Aorta (tissue), 5 donors: Measurements from ENCODE around the gene EHD4. TPM values are rescaled to one million over a fixed set of nuclear protein-coding genes. Genes with fewer than 3 reads are reported as not detected.

ENCODE experiments used
- ATAC-seq: fragments of 200-7000 bp; cut with Tn5 transposase; one replicate; pipeline ENCODE4 v1.9.1; 2022; ENCODE audit warnings: moderate library complexity; ENCODE audit not compliant: low FRiP score
- DNase-seq, 2 donors: peaks; one replicate each; pipeline ENCODE4 v3.0.0-alpha.2; 2020
- H3K27ac ChIP-seq, 2 donors: one replicate each; pipeline ENCODE4 v1.5.1; 2013; ENCODE audit warnings: low read length in 2 of 2, mild to moderate bottlenecking in 2 of 2, moderate library complexity in 2 of 2, control low read depth in 1 of 2, inconsistent platforms in 1 of 2, low read depth in 1 of 2
- H3K27me3 ChIP-seq, 2 donors: one replicate each; pipeline ENCODE4 v1.6.1; 2013; ENCODE audit warnings: control low read depth in 1 of 2, low read length in 1 of 2, mild to moderate bottlenecking in 1 of 2, moderate library complexity in 1 of 2; ENCODE audit not compliant: insufficient read depth in 2 of 2, control insufficient read depth in 1 of 2
- H3K36me3 ChIP-seq, 2 donors: one replicate each; pipeline ENCODE4 v1.6.1; 2013; ENCODE audit warnings: control low read depth in 1 of 2, low read length in 1 of 2, mild to moderate bottlenecking in 1 of 2; ENCODE audit not compliant: insufficient read depth in 2 of 2, control insufficient read depth in 1 of 2
- H3K4me1 ChIP-seq, 2 donors: one replicate each; pipeline ENCODE4 v1.6.1; 2013; ENCODE audit warnings: low read length in 2 of 2, control low read depth in 1 of 2, mild to moderate bottlenecking in 1 of 2, moderate library complexity in 1 of 2; ENCODE audit not compliant: insufficient read depth in 2 of 2, control insufficient read depth in 1 of 2
- H3K4me3 ChIP-seq, 2 donors: one replicate each; pipeline ENCODE4 v1.5.1; 2013; ENCODE audit warnings: low read length in 2 of 2, control low read depth in 1 of 2, mild to moderate bottlenecking in 1 of 2
- H3K9me3 ChIP-seq: one replicate; pipeline ENCODE4 v1.6.1; 2013; ENCODE audit warnings: mild to moderate bottlenecking, low read length; ENCODE audit not compliant: control insufficient read depth
- WGBS, 2 donors: extraction: QIAGEN DNeasy Blood & Tissue Kit; methylation state at CpG; one replicate each; pipeline ENCODE4 v1.1.7; 2013; 5-methylcytosine and 5-hydroxymethylcytosine counted together
- intact Hi-C, 2 donors: fragments of 100-400 bp; cut with DNase I; formaldehyde crosslinking; loops; one replicate each; pipeline versions ENCODE4 v1.14.2 to v1.15.0; 2022
- polyA plus RNA-seq, 2 donors: library from polyadenylated mRNA; stranded (reverse); fragments of 200-250 nt; gene quantifications; one replicate each; pipeline ENCODE4 v1.2.3, GENCODE V29; 2013
- total RNA-seq, 2 donors: library from RNA; stranded (reverse); fragmentation: NEBNext Ultra II Directional; extraction: Animal tissue kit (Norgen Biotek cat#: 25700); gene quantifications; one replicate each; pipeline ENCODE4 v1.2.1, GENCODE V29; 2021
- donor health status: healthy with polysubstance abuse.
- donor health status: Bipolar disorder and iron deficiency.
- donor health status: DM: no; HTN: no; CAD: no.
- donor health status: DM: no; HTN: no; CAD: no.
- donor health status: DM: yes; HTN: yes; CAD: no.

EHD4 gene
- total and polyA plus RNA-seq, 4 donors, result 11.4 to 56.6 (median 30.0) TPM

DNA sequence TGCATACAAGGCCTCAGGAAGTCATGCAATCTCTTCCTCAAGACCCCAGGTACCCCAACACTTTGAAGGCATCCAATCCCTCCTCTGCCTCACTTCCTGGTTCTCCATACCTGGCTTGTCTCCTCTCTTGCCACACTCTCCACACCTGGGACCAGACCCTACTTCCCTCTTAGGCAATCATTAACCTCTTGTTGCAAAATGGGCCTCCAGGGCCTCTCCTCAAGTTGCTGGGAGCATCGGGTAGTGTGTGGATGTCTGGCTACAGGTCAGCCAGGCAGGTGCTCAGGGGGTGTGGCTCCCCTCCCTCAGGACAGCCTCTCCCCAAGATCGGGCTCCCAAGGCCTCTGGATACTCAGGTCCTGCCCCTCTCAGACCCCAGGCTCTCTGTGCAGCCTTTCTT lies 39.9 kb upstream of the EHD4 start:
- 77 to 86% methylated on average over 2 of the region's 2 CpGs for WGBS, 2 donors
- Histone ChIP-seq H3K9me3 (peaks cover 3% of the 10 kb centered on the region), H3K4me3 (no peak overlapping the region), H3K27ac (no peak overlapping the region), H3K27me3 (no peaks in the 10 kb centered on the region), H3K4me1 (no peaks in the 10 kb centered on the region), H3K36me3 (no peaks in the 10 kb centered on the region)
- intact Hi-C loops, result no loop called here
- ATAC-seq, result no peak
- peak in 1 of 2 donors; percentile 40 for DNase-seq

GRCh38 chr15:42011074-42011473 lies 38.7 kb upstream of the EHD4 start:
- Histone ChIP-seq H3K4me1 (no peaks in the 10 kb centered on the region), H3K36me3 (no peaks in the 10 kb centered on the region), H3K9me3 (peaks cover 3% of the 10 kb centered on the region), H3K4me3 (no peak overlapping the region), H3K27ac (no peak overlapping the region), H3K27me3 (no peaks in the 10 kb centered on the region)
- DNase-seq, result no peak
- intact Hi-C loops, result no loop called here
- ATAC-seq, result no peak
- 74 to 95% methylated on average over 7 of the region's 7 CpGs for WGBS, 2 donors

- H3K4me3 ChIP-seq, result no peak overlapping the region
- ATAC-seq, result no peak
- H3K27ac ChIP-seq, result no peak overlapping the region
- H3K36me3 ChIP-seq, result no peaks in the 10 kb centered on the region
- intact Hi-C loops, result no loop called here
- WGBS, 2 donors, result 35 to 91% methylated on average over 1 of the region's 1 CpG
- H3K4me1 ChIP-seq, result no peaks in the 10 kb centered on the region
- no peak for DNase-seq
- no peaks in the 10 kb centered on the region for H3K27me3 ChIP-seq
- peaks cover 3% of the 10 kb centered on the region for H3K9me3 ChIP-seq
Measured at GRCh38 chr15:42010434-42010833, 38.1 kb upstream of the EHD4 start.

GRCh38 chr15:42009474-42009873 lies 37.1 kb upstream of the EHD4 start:
- H3K27ac ChIP-seq, result no peak overlapping the region
- DNase-seq (no peak), ATAC-seq (no peak)
- no peaks in the 10 kb centered on the region for H3K36me3 ChIP-seq
- H3K9me3 ChIP-seq, result peaks cover 3% of the 10 kb centered on the region
- no peak overlapping the region for H3K4me3 ChIP-seq
- no peaks in the 10 kb centered on the region for H3K27me3 ChIP-seq
- WGBS, 2 donors, result 88 to 93% methylated on average over 5 of the region's 5 CpGs
- intact Hi-C loops, result no loop called here
- H3K4me1 ChIP-seq, result no peaks in the 10 kb centered on the region

- Histone ChIP-seq H3K9me3 (peaks cover 3% of the 10 kb centered on the region), H3K4me3 (no peak overlapping the region), H3K36me3 (no peaks in the 10 kb centered on the region), H3K27ac (no peak overlapping the region), H3K27me3 (no peaks in the 10 kb centered on the region), H3K4me1 (no peaks in the 10 kb centered on the region)
- intact Hi-C loops, result no loop called here
- DNase-seq (no peak), ATAC-seq (no peak)
Measured at GRCh38 chr15:42009022-42009421, 36.7 kb upstream of the EHD4 start.

DNA sequence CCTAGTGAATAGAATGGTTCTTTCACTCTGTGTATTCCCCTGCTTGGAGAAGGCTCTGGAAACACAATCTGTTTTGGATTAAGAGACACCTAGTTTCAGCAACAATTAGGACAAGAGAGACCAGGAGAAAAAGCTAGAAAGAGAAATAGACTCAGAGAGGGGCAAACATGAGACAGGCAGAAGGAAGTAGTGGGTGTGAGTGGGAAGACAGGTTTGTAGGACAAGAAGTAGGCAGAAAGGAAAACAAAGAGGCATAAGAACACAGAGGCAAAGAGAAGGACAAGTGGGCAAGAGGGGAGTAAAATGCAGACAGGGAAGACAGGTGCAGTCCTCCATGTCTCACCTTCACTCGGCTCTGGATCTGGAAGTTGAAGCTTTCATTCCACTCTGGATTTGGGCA lies 35.0 kb upstream of the EHD4 start:
- WGBS, 2 donors, result 83 to 99% methylated on average over 1 of the region's 1 CpG
- Histone ChIP-seq H3K9me3 (peaks cover 3% of the 10 kb centered on the region), H3K4me1 (no peaks in the 10 kb centered on the region), H3K27me3 (no peaks in the 10 kb centered on the region), H3K4me3 (no peak overlapping the region), H3K36me3 (no peaks in the 10 kb centered on the region), H3K27ac (no peak overlapping the region)
- DNase-seq, result no peak
- ATAC-seq, result no peak
- intact Hi-C loops, result no loop called here

GRCh38 chr15:42002333-42002732 lies 30.0 kb upstream of the EHD4 start:
- intact Hi-C loops, result no loop called here
- H3K27ac ChIP-seq, result no peak overlapping the region
- no peaks in the 10 kb centered on the region for H3K9me3 ChIP-seq
- no peak for ATAC-seq
- H3K4me3 ChIP-seq, result no peak overlapping the region
- DNase-seq, result no peak
- H3K4me1 ChIP-seq, result no peaks in the 10 kb centered on the region
- WGBS, 2 donors, result 88 to 90% methylated on average over 6 of the region's 6 CpGs
- no peaks in the 10 kb centered on the region for H3K27me3 ChIP-seq
- no peaks in the 10 kb centered on the region for H3K36me3 ChIP-seq

DNA sequence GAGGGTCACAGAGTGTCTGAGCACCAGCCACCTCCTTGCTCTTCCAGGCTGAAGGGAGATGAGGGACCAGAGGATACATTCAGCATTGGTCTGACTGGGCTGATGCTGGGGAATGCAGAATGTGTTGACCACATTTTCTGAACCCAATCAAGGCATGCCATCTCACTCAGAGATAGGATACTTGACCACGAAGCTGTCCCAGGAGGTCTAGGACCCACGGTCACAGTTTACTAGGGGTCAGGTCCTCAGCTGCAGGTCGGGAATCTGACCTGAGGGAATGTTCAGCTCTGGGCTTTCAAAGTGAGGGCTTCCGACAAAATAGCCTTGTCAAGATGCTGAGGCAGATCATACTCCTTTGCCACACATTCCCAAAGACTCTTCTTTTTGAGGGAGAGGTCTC lies 28.9 kb upstream of the EHD4 start:
- Histone ChIP-seq H3K4me3 (no peak overlapping the region), H3K4me1 (no peaks in the 10 kb centered on the region), H3K9me3 (no peaks in the 10 kb centered on the region), H3K27me3 (no peaks in the 10 kb centered on the region), H3K27ac (no peak overlapping the region), H3K36me3 (no peaks in the 10 kb centered on the region)
- intact Hi-C loops, result no loop called here
- no peak for ATAC-seq
- no peak for DNase-seq
- WGBS, 2 donors, result 82 to 85% methylated on average over 4 of the region's 4 CpGs

GRCh38 chr15:41999290-42000285 lies 27.2 kb upstream of the EHD4 start:
- Histone ChIP-seq H3K27ac (no peak overlapping the region), H3K27me3 (no peaks in the 10 kb centered on the region), H3K9me3 (no peaks in the 10 kb centered on the region), H3K4me1 (no peaks in the 10 kb centered on the region), H3K36me3 (no peaks in the 10 kb centered on the region), H3K4me3 (no peak overlapping the region)
- WGBS, 2 donors, result 87 to 88% methylated on average over 13 to 15 of the region's 15 CpGs
- DNase-seq (peak in 1 of 2 donors; percentile 56), ATAC-seq (no peak)
- intact Hi-C loops, result no loop called here
